Nephron progenitor cell (in vitro differentiated cells): Measurements from ENCODE around the gene C17orf113.

Experiments
- DNase-seq: peaks from one replicate; pipeline ENCODE4 v3.0.0; 2021
- H3K27ac Mint-ChIP-seq: 2 replicates; pipeline ENCODE4 v1.8.0; 2021; ENCODE audit warnings: mild to moderate bottlenecking, moderate library complexity, mixed read lengths
- H3K27me3 Mint-ChIP-seq: 2 replicates; pipeline ENCODE4 v1.8.0; 2021; ENCODE audit warnings: mild to moderate bottlenecking, low read depth, mixed read lengths; ENCODE audit not compliant: poor library complexity
- H3K36me3 Mint-ChIP-seq: 2 replicates; pipeline ENCODE4 v1.8.0; 2021; ENCODE audit warnings: low read depth, mixed read lengths
- H3K4me1 Mint-ChIP-seq: 2 replicates; pipeline ENCODE4 v1.8.0; 2021; ENCODE audit warnings: mixed read lengths
- H3K4me3 Mint-ChIP-seq: 2 replicates; pipeline ENCODE4 v1.8.0; 2021; ENCODE audit warnings: mild to moderate bottlenecking, moderate library complexity, mixed read lengths
- H3K9me3 Mint-ChIP-seq: 2 replicates; pipeline ENCODE4 v1.8.0; 2021; ENCODE audit warnings: mild to moderate bottlenecking, moderate library complexity, mixed read lengths
- CTCF ChIP-seq: fragments of 200-600 bp; sonication (generic); IDR thresholded peaks from 2 replicates; pipeline ENCODE4 v1.5.0; 2021; ENCODE audit warnings: antibody characterized with exemption

C17orf113 gene

GRCh38 chr17:42075789-42076188, 25.4 kb upstream of the C17orf113 start:
- H3K36me3 Mint-ChIP-seq = no peaks in the 10 kb centered on the region
- H3K9me3 Mint-ChIP-seq = no peaks in the 10 kb centered on the region
- H3K27ac Mint-ChIP-seq = no peak overlapping the region
- DNase-seq = no peak
- no peak for TF ChIP-seq CTCF
- H3K4me3 Mint-ChIP-seq = no peak overlapping the region
- H3K27me3 Mint-ChIP-seq = peaks cover 44% of the 10 kb centered on the region
- H3K4me1 Mint-ChIP-seq = peaks cover 21% of the 10 kb centered on the region

GRCh38 chr17:42072323-42073187, 22.2 kb upstream of the C17orf113 start:
- Mint-ChIP-seq H3K27ac (no peak overlapping the region), H3K4me3 (peak overlapping the region; percentile 68), H3K27me3 (peaks cover 53% of the 10 kb centered on the region), H3K4me1 (peaks cover 18% of the 10 kb centered on the region), H3K36me3 (no peaks in the 10 kb centered on the region), H3K9me3 (no peaks in the 10 kb centered on the region)
- peak; percentile 72 for DNase-seq
- no peak for TF ChIP-seq CTCF

- TF ChIP-seq CTCF = no peak
- H3K27me3 Mint-ChIP-seq = peaks cover 51% of the 10 kb centered on the region
- no peaks in the 10 kb centered on the region for H3K36me3 Mint-ChIP-seq
- peak overlapping the region; percentile 63 for H3K4me3 Mint-ChIP-seq
- H3K9me3 Mint-ChIP-seq = no peaks in the 10 kb centered on the region
- no peak for DNase-seq
- H3K27ac Mint-ChIP-seq = no peak overlapping the region
- H3K4me1 Mint-ChIP-seq = peaks cover 24% of the 10 kb centered on the region
Measured at GRCh38 chr17:42071810-42072209, 21.4 kb upstream of the C17orf113 start.

GRCh38 chr17:42068979-42069378, 18.6 kb upstream of the C17orf113 start:
- no peak for TF ChIP-seq CTCF
- H3K27me3 Mint-ChIP-seq = peaks cover 44% of the 10 kb centered on the region
- H3K4me3 Mint-ChIP-seq = no peak overlapping the region
- peaks cover 28% of the 10 kb centered on the region for H3K4me1 Mint-ChIP-seq
- no peaks in the 10 kb centered on the region for H3K36me3 Mint-ChIP-seq
- H3K27ac Mint-ChIP-seq = no peak overlapping the region
- no peak for DNase-seq
- H3K9me3 Mint-ChIP-seq = no peaks in the 10 kb centered on the region

GRCh38 chr17:42067371-42068091, 17.1 kb upstream of the C17orf113 start:
- no peak overlapping the region for H3K27ac Mint-ChIP-seq
- peaks cover 43% of the 10 kb centered on the region for H3K4me1 Mint-ChIP-seq
- no peaks in the 10 kb centered on the region for H3K36me3 Mint-ChIP-seq
- no peak overlapping the region for H3K4me3 Mint-ChIP-seq
- TF ChIP-seq CTCF = peak; percentile 91
- no peaks in the 10 kb centered on the region for H3K9me3 Mint-ChIP-seq
- peak; percentile 88 for DNase-seq
- peaks cover 37% of the 10 kb centered on the region for H3K27me3 Mint-ChIP-seq
